NOMO-1 (cell line): ENCODE measurements around the gene CIT.
A peak's percentile ranks its signal among the peaks of the same experiment; 100 is the strongest.
"Not testable (repeated sequence)": the region's sequence is repeated elsewhere in the genome, so short reads cannot be mapped to it uniquely, and the experiment has no call there.

ENCODE experiments used
- DNase-seq, 2 experiments: peaks; one replicate each; lab custom pipeline; 2025; ENCODE audit not compliant: unreplicated experiment in 2 of 2; lab: John Stamatoyannopoulos, UW

The CIT gene

GRCh38 chr12:119664642-119665041, 212.5 kb downstream of the CIT start:
- DNase-seq = no peak

- no peak for DNase-seq
These were observed 215.2 kb downstream of the CIT start for GRCh38 chr12:119661882-119662281.

- peak in 1 of 2 experiments; percentile 72 for DNase-seq
These were observed 217.0 kb downstream of the CIT start for GRCh38 chr12:119660076-119660475.

GRCh38 chr12:119659289-119659897, 217.7 kb downstream of the CIT start:
- peak; percentile 19 to 28 for DNase-seq

- not testable (repeated sequence) for DNase-seq
These were observed 219.0 kb downstream of the CIT start for GRCh38 chr12:119658166-119658565.

- DNase-seq = not testable (repeated sequence)
These were observed 220.1 kb downstream of the CIT start for GRCh38 chr12:119657001-119657400.

- no peak for DNase-seq
These were observed 224.5 kb downstream of the CIT start for GRCh38 chr12:119652665-119653064.

- peak in 1 of 2 experiments; percentile 32 for DNase-seq
These were observed 227.8 kb downstream of the CIT start for GRCh38 chr12:119649202-119649808.

- no peak for DNase-seq
These were observed 231.5 kb downstream of the CIT start for GRCh38 chr12:119645535-119646059.

- DNase-seq = no peak
These were observed 232.2 kb downstream of the CIT start for GRCh38 chr12:119644930-119645329.

- DNase-seq = no peak
These were observed 234.1 kb downstream of the CIT start for GRCh38 chr12:119642986-119643385.
